ENCODE data around the gene B4GALNT2. TPM values are rescaled to one million over a fixed set of nuclear protein-coding genes. Genes with fewer than 3 reads are reported as not detected.

Gene B4GALNT2
- total RNA-seq, 1 experiment from 2014 or later: 0.05 TPM

GRCh38 chr17:49111934-49112333, 20.6 kb upstream of the B4GALNT2 start:
- peak overlapping the region; percentile 1 for H3K27ac Mint-ChIP-seq (ENCODE audit: low read depth, unreplicated experiment)
- H3K9me3 Mint-ChIP-seq (ENCODE audit: unreplicated experiment): no peaks in the 10 kb centered on the region
- H3K4me3 Mint-ChIP-seq (ENCODE audit: unreplicated experiment): no peak overlapping the region
- no peaks in the 10 kb centered on the region for H3K27me3 Mint-ChIP-seq (ENCODE audit: insufficient read depth, unreplicated experiment)
- no peak for DNase-seq (ENCODE audit: unreplicated experiment)
- ChIA-PET CTCF (interaction anchor here (0.6 kb wide), 1 partner anchor 164 kb away, joined by 3 read pairs; no protein-coding TSS in a partner anchor), POLR2A (interaction anchor here (0.7 to 2.5 kb wide), 6 partner anchors 9 to 80 kb away, joined by 3 to 10 read pairs (median 4); no protein-coding TSS in a partner anchor)
- intact Hi-C loops (cut with micrococcal nuclease): no loop called here
- no peaks in the 10 kb centered on the region for H3K36me3 Mint-ChIP-seq (ENCODE audit: insufficient read depth, unreplicated experiment)
- peaks cover 20% of the 10 kb centered on the region for H3K4me1 Mint-ChIP-seq (ENCODE audit: insufficient read depth, unreplicated experiment)
- no TSS peak for BruUV-seq (replicated peaks)
- TF ChIP-seq CTCF (IDR thresholded peaks at IDR 0.05; ENCODE audit: unreplicated experiment): no peak

- peaks cover 24% of the 10 kb centered on the region for H3K4me1 Mint-ChIP-seq (ENCODE audit: insufficient read depth, unreplicated experiment)
- no peak overlapping the region for H3K4me3 Mint-ChIP-seq (ENCODE audit: unreplicated experiment)
- POLR2A ChIA-PET: interaction anchor here (1.0 to 2.5 kb wide), 5 partner anchors 9 to 205 kb away, joined by 3 to 10 read pairs (median 4); no protein-coding TSS in a partner anchor
- no peaks in the 10 kb centered on the region for H3K27me3 Mint-ChIP-seq (ENCODE audit: insufficient read depth, unreplicated experiment)
- intact Hi-C loops (cut with micrococcal nuclease): no loop called here
- BruUV-seq (replicated peaks): no TSS peak
- H3K9me3 Mint-ChIP-seq (ENCODE audit: unreplicated experiment): no peaks in the 10 kb centered on the region
- H3K27ac Mint-ChIP-seq (ENCODE audit: low read depth, unreplicated experiment): no peak overlapping the region
- CTCF ChIA-PET: no interaction called here
- DNase-seq (ENCODE audit: unreplicated experiment): no peak
- no peaks in the 10 kb centered on the region for H3K36me3 Mint-ChIP-seq (ENCODE audit: insufficient read depth, unreplicated experiment)
- TF ChIP-seq CTCF (IDR thresholded peaks at IDR 0.05; ENCODE audit: unreplicated experiment): no peak
Measured at GRCh38 chr17:49112936-49113335, 19.6 kb upstream of the B4GALNT2 start.

DNA sequence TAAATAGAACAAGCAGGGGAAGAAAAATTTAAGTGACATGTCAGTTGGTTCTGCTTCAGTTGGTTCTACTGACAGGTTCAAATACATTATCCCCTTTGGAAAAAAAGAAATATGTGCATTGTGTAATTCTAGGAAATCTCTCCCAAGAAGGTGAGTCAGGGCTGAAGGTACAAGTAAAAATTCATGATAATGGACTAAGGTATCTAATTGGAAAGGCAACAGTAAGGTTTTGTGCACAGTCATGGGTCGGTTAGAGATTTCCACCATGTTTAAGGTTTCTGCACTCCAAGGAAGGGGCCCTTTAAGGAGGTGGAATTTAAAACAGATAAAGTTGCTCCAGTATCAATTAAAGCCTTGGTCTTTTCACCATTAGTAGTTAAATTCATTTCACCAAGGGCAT, 17.9 kb upstream of the B4GALNT2 start:
- Mint-ChIP-seq H3K27me3 (ENCODE audit: insufficient read depth, unreplicated experiment) (no peaks in the 10 kb centered on the region), H3K9me3 (ENCODE audit: unreplicated experiment) (no peaks in the 10 kb centered on the region), H3K4me3 (ENCODE audit: unreplicated experiment) (no peak overlapping the region), H3K36me3 (ENCODE audit: insufficient read depth, unreplicated experiment) (no peaks in the 10 kb centered on the region), H3K4me1 (ENCODE audit: insufficient read depth, unreplicated experiment) (peaks cover 22% of the 10 kb centered on the region), H3K27ac (ENCODE audit: low read depth, unreplicated experiment) (no peak overlapping the region)
- BruUV-seq (replicated peaks): no TSS peak
- CTCF ChIA-PET: interaction anchor here (1.0 kb wide), 1 partner anchor 82 kb away, joined by 6 read pairs; no protein-coding TSS in a partner anchor
- DNase-seq (ENCODE audit: unreplicated experiment): peak; percentile 14
- TF ChIP-seq CTCF (IDR thresholded peaks at IDR 0.05; ENCODE audit: unreplicated experiment): no peak
- intact Hi-C loops (cut with micrococcal nuclease): no loop called here
- POLR2A ChIA-PET: interaction anchor here (1.2 kb wide), 1 partner anchor 13 kb away, joined by 6 read pairs; no protein-coding TSS in a partner anchor

- Mint-ChIP-seq H3K36me3 (ENCODE audit: insufficient read depth, unreplicated experiment) (no peaks in the 10 kb centered on the region), H3K4me3 (ENCODE audit: unreplicated experiment) (no peak overlapping the region), H3K9me3 (ENCODE audit: unreplicated experiment) (no peaks in the 10 kb centered on the region), H3K27me3 (ENCODE audit: insufficient read depth, unreplicated experiment) (no peaks in the 10 kb centered on the region), H3K4me1 (ENCODE audit: insufficient read depth, unreplicated experiment) (peaks cover 16% of the 10 kb centered on the region), H3K27ac (ENCODE audit: low read depth, unreplicated experiment) (no peak overlapping the region)
- no TSS peak for BruUV-seq (replicated peaks)
- POLR2A ChIA-PET: interaction anchor here (1.0 to 3.6 kb wide), 6 partner anchors 9 to 74 kb away, joined by 5 to 28 read pairs (median 11); no protein-coding TSS in a partner anchor
- CTCF ChIA-PET: interaction anchor here (0.6 to 1.5 kb wide), 3 partner anchors 85 to 198 kb away, joined by 3 to 6 read pairs (median 3); no protein-coding TSS in a partner anchor
- no peak for TF ChIP-seq CTCF (IDR thresholded peaks at IDR 0.05; ENCODE audit: unreplicated experiment)
- DNase-seq (ENCODE audit: unreplicated experiment): peak; percentile 66
- intact Hi-C loops (cut with micrococcal nuclease): no loop called here
Measured at GRCh38 chr17:49117587-49118230, 14.9 kb upstream of the B4GALNT2 start.

Data from MCF 10A (cell line).